H1 (cell line): ENCODE measurements around the gene MPP3. TPM values are rescaled to one million over a fixed set of nuclear protein-coding genes. Genes with fewer than 3 reads are reported as not detected.

Experiments
- CTCF ChIA-PET: fragments of 300-600 bp; sonication (Branson Sonifier 250); formaldehyde crosslinking; loops from one replicate; lab custom pipeline; 2021; ENCODE audit not compliant: partially characterized antibody; lab: Charles Lee
- POLR2A ChIA-PET: fragments of 300-600 bp; sonication (Branson Sonifier 250); formaldehyde crosslinking; loops from one replicate; lab custom pipeline; 2021; ENCODE audit warnings: inconsistent platforms; ENCODE audit not compliant: partially characterized antibody; lab: Charles Lee
- DNase-seq, 2 experiments: peaks; one replicate each; pipeline versions ENCODE4 v3.0.0 to v3.0.0-alpha.2; 2010 to 2022; ENCODE audit warnings: low spot score in 2 of 2, low read depth in 1 of 2, mixed read lengths in 1 of 2
- FAIRE-seq: peaks from 2 replicates; lab custom pipeline; 2011; peaks lifted over from hg19 to GRCh38; lab: Jason Lieb, UNC
- H2AFZ ChIP-seq: 2 replicates; pipeline ENCODE4 v1.8.1; 2012; ENCODE audit warnings: low read length, inconsistent platforms
- H2AK5ac ChIP-seq: 2 replicates; pipeline ENCODE4 v1.6.1; 2013; ENCODE audit warnings: low read depth, low read length
- H2BK120ac ChIP-seq: replicated peaks from 2 replicates; pipeline ENCODE3; 2013; ENCODE audit warnings: low read depth, low read length, inconsistent platforms
- H2BK12ac ChIP-seq: 2 replicates; pipeline ENCODE4 v1.6.1; 2013; ENCODE audit warnings: low read depth, low read length
- H2BK15ac ChIP-seq: 2 replicates; pipeline ENCODE4 v1.6.1; 2013; ENCODE audit warnings: low read length
- H2BK20ac ChIP-seq: 2 replicates; pipeline ENCODE4 v1.6.1; 2013; ENCODE audit warnings: low read length
- H2BK5ac ChIP-seq: 2 replicates; pipeline ENCODE4 v1.6.1; 2013; ENCODE audit warnings: low read depth, low read length
- H3K14ac ChIP-seq: 2 replicates; pipeline ENCODE4 v1.6.1; 2013; ENCODE audit warnings: inconsistent platforms; ENCODE audit not compliant: insufficient read length
- H3K18ac ChIP-seq: 2 replicates; pipeline ENCODE4 v1.6.1; 2013; ENCODE audit warnings: low read length; ENCODE audit errors: extremely low read depth
- H3K23ac ChIP-seq: 2 replicates; pipeline ENCODE4 v1.6.1; 2013; ENCODE audit warnings: inconsistent platforms; ENCODE audit not compliant: insufficient read length
- H3K23me2 ChIP-seq: 2 replicates; pipeline ENCODE4 v1.6.1; 2013; ENCODE audit warnings: low read depth, low read length
- H3K27ac ChIP-seq: 2 replicates; pipeline ENCODE4 v1.6.1; 2011; ENCODE audit warnings: low read depth, low read length, inconsistent platforms
- H3K27me3 ChIP-seq, 4 experiments: replicated peaks in 1 of 4; 1 replicate in 1 of 4; 2 replicates in 3 of 4; pipeline versions ENCODE4 v1.6.1 to v1.8.1; 2011 to 2013; ENCODE audit warnings: low read length in 3 of 4, mild to moderate bottlenecking in 3 of 4, inconsistent platforms in 2 of 4, mixed read lengths in 2 of 4, moderate library complexity in 1 of 4; ENCODE audit not compliant: control insufficient read depth in 3 of 4, insufficient read depth in 3 of 4; ENCODE audit errors: extremely low read depth in 1 of 4
- H3K36me3 ChIP-seq, 4 experiments: 2 replicates each; pipeline versions ENCODE4 v1.6.1 to v1.8.1; 2011 to 2013; ENCODE audit warnings: mild to moderate bottlenecking in 4 of 4, low read length in 3 of 4, moderate library complexity in 2 of 4, control low read depth in 1 of 4, inconsistent platforms in 1 of 4; ENCODE audit not compliant: insufficient read depth in 4 of 4, control insufficient read depth in 2 of 4
- H3K4ac ChIP-seq: replicated peaks from 2 replicates; pipeline ENCODE3; 2013; ENCODE audit warnings: low read length, low read depth, mixed read lengths, inconsistent platforms; ENCODE audit not compliant: insufficient read length
- H3K4me1 ChIP-seq, 4 experiments: replicated peaks in 1 of 4; 1 replicate in 1 of 4; 2 replicates in 3 of 4; pipeline versions ENCODE4 v1.6.1 to v1.8.1; 2011 to 2013; ENCODE audit warnings: low read length in 3 of 4, inconsistent platforms in 2 of 4, mixed read lengths in 1 of 4; ENCODE audit not compliant: insufficient read depth in 4 of 4, control insufficient read depth in 3 of 4
- H3K4me2 ChIP-seq, 2 experiments: 2 replicates each; pipeline versions ENCODE4 v1.6.1 to v1.8.1; 2011 to 2013; ENCODE audit warnings: low read depth in 2 of 2, low read length in 2 of 2, control low read depth in 1 of 2, inconsistent platforms in 1 of 2, mild to moderate bottlenecking in 1 of 2; ENCODE audit not compliant: insufficient read depth in 1 of 2
- H3K4me3 ChIP-seq, 4 experiments: fragments of 200-600, 300-600 bp in 1 of 4; sonication (generic), shearing (Covaris generic), sonication (Bioruptor Twin) in 1 of 4; 2 replicates each; pipeline versions ENCODE4 v1.5.1 to v1.8.1; 2011 to 2016; ENCODE audit warnings: low read length in 4 of 4, low read depth in 3 of 4, control low read depth in 2 of 4, inconsistent platforms in 2 of 4, mild to moderate bottlenecking in 2 of 4, mixed read lengths in 1 of 4, moderate library complexity in 1 of 4; ENCODE audit not compliant: insufficient read depth in 2 of 4; ENCODE audit errors: extremely low read depth in 1 of 4
- H3K56ac ChIP-seq: replicated peaks from 2 replicates; pipeline ENCODE3; 2013; ENCODE audit warnings: low read depth, mild to moderate bottlenecking, mixed read lengths, low read length, inconsistent platforms; ENCODE audit not compliant: insufficient read length
- H3K79me1 ChIP-seq: 2 replicates; pipeline ENCODE4 v1.6.1; 2013; ENCODE audit warnings: low read depth, low read length, control low read depth
- H3K79me2 ChIP-seq, 2 experiments: 2 replicates each; pipeline versions ENCODE4 v1.6.1 to v1.8.1; 2012 to 2013; ENCODE audit warnings: low read length in 2 of 2, mild to moderate bottlenecking in 2 of 2, inconsistent platforms in 1 of 2; ENCODE audit not compliant: insufficient read depth in 2 of 2, control insufficient read depth in 1 of 2
- H3K9ac ChIP-seq, 4 experiments: replicated peaks in 1 of 4; 1 replicate in 1 of 4; 2 replicates in 3 of 4; pipeline versions ENCODE4 v1.6.1 to v1.8.1; 2011 to 2013; ENCODE audit warnings: low read depth in 3 of 4, low read length in 3 of 4, control low read depth in 2 of 4, mild to moderate bottlenecking in 2 of 4, moderate library complexity in 2 of 4, inconsistent platforms in 1 of 4; ENCODE audit errors: extremely low read depth in 1 of 4
- H3K9me3 ChIP-seq, 2 experiments: 2 replicates each; pipeline versions ENCODE4 v1.6.1 to v1.8.1; 2012 to 2013; ENCODE audit warnings: mild to moderate bottlenecking in 2 of 2, moderate library complexity in 2 of 2, control low read depth in 1 of 2, inconsistent platforms in 1 of 2, low read depth in 1 of 2, low read length in 1 of 2, mixed read lengths in 1 of 2; ENCODE audit not compliant: insufficient read depth in 2 of 2
- H4K20me1 ChIP-seq, 2 experiments: replicated peaks in 1 of 2; 2 replicates each; pipeline versions ENCODE3 to v1.8.1; 2011 to 2013; ENCODE audit warnings: inconsistent platforms in 2 of 2, low read length in 2 of 2, mild to moderate bottlenecking in 1 of 2; ENCODE audit not compliant: insufficient read depth in 2 of 2, control insufficient read depth in 1 of 2
- H4K5ac ChIP-seq: 2 replicates; pipeline ENCODE4 v1.6.1; 2013; ENCODE audit warnings: low read length, low read depth, mixed read lengths, inconsistent platforms; ENCODE audit not compliant: insufficient read length
- H4K8ac ChIP-seq: 2 replicates; pipeline ENCODE4 v1.8.0; 2013; ENCODE audit warnings: mild to moderate bottlenecking, moderate library complexity, low read length, inconsistent platforms; ENCODE audit not compliant: insufficient read depth; ENCODE audit errors: extremely low read depth
- H4K91ac ChIP-seq: replicated peaks from 2 replicates; pipeline ENCODE3; 2013; ENCODE audit warnings: low read length, mixed read lengths, inconsistent platforms; ENCODE audit not compliant: insufficient read length
- ATF2 ChIP-seq: IDR thresholded peaks from 2 replicates; pipeline ENCODE4 v1.6.1; 2012; ENCODE audit warnings: low read length, inconsistent platforms
- ATF3 ChIP-seq: IDR thresholded peaks from 2 replicates; pipeline ENCODE4 v1.6.1; 2011; ENCODE audit warnings: low read depth, mild to moderate bottlenecking, low read length; ENCODE audit not compliant: insufficient read depth
- CBX8 ChIP-seq: fragments of 300-800, 300-1000 bp; sonication (generic); IDR thresholded peaks from 2 replicates; pipeline ENCODE4 v1.7.1; 2016; ENCODE audit warnings: low read depth, low read length, borderline replicate concordance
- CEBPB ChIP-seq: IDR thresholded peaks from 2 replicates; pipeline ENCODE4 v1.6.1; 2012; ENCODE audit warnings: low read depth, low read length
- HDAC2 ChIP-seq, 2 experiments: fragments of 300-600 bp in 1 of 2; sonication (generic) in 1 of 2; IDR thresholded peaks; 2 replicates each; pipeline ENCODE4 v1.6.1; 2011 to 2012; ENCODE audit warnings: low read depth in 2 of 2, low read length in 2 of 2, mild to moderate bottlenecking in 2 of 2, moderate library complexity in 2 of 2, borderline replicate concordance in 1 of 2, inconsistent platforms in 1 of 2
- JUND ChIP-seq: IDR thresholded peaks from 2 replicates; pipeline ENCODE4 v1.6.1; 2011; ENCODE audit warnings: mild to moderate bottlenecking, improper control_type of control experiment, low read length
- POLR2A ChIP-seq, 2 experiments: IDR thresholded peaks; 1 replicate in 1 of 2; 2 replicates in 1 of 2; pipeline ENCODE4 v1.6.1; 2011; ENCODE audit warnings: low read depth in 2 of 2, low read length in 2 of 2, mild to moderate bottlenecking in 2 of 2; ENCODE audit errors: control extremely low read depth in 1 of 2
- RXRA ChIP-seq: IDR thresholded peaks from 2 replicates; pipeline ENCODE4 v1.6.1; 2011; ENCODE audit warnings: low read depth, mild to moderate bottlenecking, low read length, moderate library complexity; ENCODE audit not compliant: insufficient read depth
- SRF ChIP-seq: IDR thresholded peaks from 2 replicates; pipeline ENCODE4 v1.6.1; 2011; ENCODE audit warnings: mild to moderate bottlenecking, low read depth, low read length, moderate library complexity
- TAF7 ChIP-seq: optimal IDR thresholded peaks from 2 replicates; pipeline ENCODE3; 2011; ENCODE audit warnings: low read depth, mild to moderate bottlenecking, inconsistent platforms, low read length, moderate library complexity, borderline replicate concordance
- WGBS, 2 experiments: shearing (Covaris generic) in 1 of 2; methylation state at CpG; one replicate each; pipeline versions ENCODE4 v1.1.6 to v1.1.7; 2013 to 2015; ENCODE audit warnings: low lambda C conversion rate in 2 of 2, mixed read lengths in 2 of 2, inconsistent platforms in 1 of 2, low coverage in 1 of 2, missing lambda C conversion rate in 1 of 2; ENCODE audit not compliant: insufficient replicate concordance in 2 of 2, insufficient coverage in 1 of 2, insufficient read length in 1 of 2; ENCODE audit errors: extremely low coverage in 1 of 2, missing lambda C conversion rate in 1 of 2; 5-methylcytosine and 5-hydroxymethylcytosine counted together
- polyA plus RNA-seq, 7 experiments: library from polyadenylated mRNA; depleted of rRNA in 3 of 7; stranded (reverse) in 5 of 7; unstranded in 2 of 7; fragments of >200 nt in 5 of 7; fragments of 200-250 nt in 2 of 7; gene quantifications; 1 replicate in 5 of 7; 2 replicates in 1 of 7; 4 replicates in 1 of 7; pipeline versions ENCODE4 v1.2.1 to v1.2.3, GENCODE V29; 2011 to 2013; ENCODE audit warnings: missing spikeins in 2 of 7, mixed read lengths in 2 of 7
- total RNA-seq: library from RNA; stranded (reverse); fragmentation: NEBNext Ultra II Directional; extraction: Animal tissue kit (Norgen Biotek cat#: 25700); gene quantifications from 2 replicates; pipeline ENCODE4 v1.2.1, GENCODE V29; 2021

The MPP3 gene
- total and polyA plus RNA-seq, 2 of the 8 experiments (the other 6 are each of a cell fraction or from before 2014, with no cell fraction given), result 3.1 to 6.1 TPM

GRCh38 chr17:43769859-43770258 is 63.1 kb downstream of the MPP3 start:
- CTCF ChIA-PET, result interaction anchor here (1.0 to 2.9 kb wide), 4 partner anchors 56 to 96 kb away, joined by 3 to 13 read pairs (median 4); no protein-coding TSS in a partner anchor
- H3K36me3 ChIP-seq, result peaks cover 3 to 27% (median 16%) of the 10 kb centered on the region in 4 experiments; a peak in 6 of 8 replicates
- TF ChIP-seq CBX8 (no peak), POLR2A (IDR thresholded peaks at IDR 0.05; ENCODE audit: control extremely low read depth in 1 of 2, low read depth in 2 of 2, low read length in 2 of 2) (no peak), JUND (no peak), RXRA (no peak), ATF3 (no peak), HDAC2 (IDR thresholded peaks at IDR 0.05; ENCODE audit: borderline replicate concordance in 1 of 2, low read depth in 2 of 2, low read length in 2 of 2) (no peak), CEBPB (no peak), SRF (no peak), ATF2 (no peak), TAF7 (no peak)

More at GRCh38 chr17:43769859-43770258, 63.1 kb downstream of the MPP3 start:
- H4K5ac ChIP-seq, result no peak overlapping the region
- H4K20me1 ChIP-seq, result no peaks in the 10 kb centered on the region
- no peaks in the 10 kb centered on the region; the same call in 1 of the 2 replicates for H3K79me1 ChIP-seq
- no peak overlapping the region for H3K4me3 ChIP-seq
- H2BK20ac ChIP-seq, result no peak overlapping the region
- no peak overlapping the region for H2BK5ac ChIP-seq
- no peak overlapping the region for H2BK120ac ChIP-seq
- H3K9me3 ChIP-seq, result no peaks in the 10 kb centered on the region
- no peak overlapping the region for H2AFZ ChIP-seq
- no peak overlapping the region for H4K91ac ChIP-seq
- no peaks in the 10 kb centered on the region for H3K27me3 ChIP-seq
- POLR2A ChIA-PET, result interaction anchor here (1.1 kb wide), 1 partner anchor 9 kb away, joined by 4 read pairs; the partner anchor contains the start of gene DUSP3
- no peaks in the 10 kb centered on the region for H3K79me2 ChIP-seq
- DNase-seq, result no peak
- H3K4me2 ChIP-seq, result no peak overlapping the region
- FAIRE-seq, result no peak
- H3K23me2 ChIP-seq, result no peaks in the 10 kb centered on the region
- H3K23ac ChIP-seq, result no peak overlapping the region
- no peak overlapping the region for H3K9ac ChIP-seq
- H2BK12ac ChIP-seq, result no peak overlapping the region
- no peak overlapping the region for H2BK15ac ChIP-seq
- no peaks in the 10 kb centered on the region for H3K4me1 ChIP-seq
- WGBS, 2 experiments, result 91% methylated on average over 11 of the region's 11 CpGs; no CpG with 5 or more reads in 1 of the 2 experiments
- no peak overlapping the region for H4K8ac ChIP-seq
- no peak overlapping the region for H3K14ac ChIP-seq
- no peak overlapping the region for H2AK5ac ChIP-seq
- no peak overlapping the region for H3K4ac ChIP-seq
- H3K56ac ChIP-seq, result no peak overlapping the region
- no peak overlapping the region for H3K18ac ChIP-seq
- no peak overlapping the region for H3K27ac ChIP-seq
